Psoas muscle (tissue), 8 donors: ENCODE data around the gene TNFRSF1B. TPM values are rescaled to one million over a fixed set of nuclear protein-coding genes. Genes with fewer than 3 reads are reported as not detected.

ENCODE experiments used
- ATAC-seq, 4 donors: fragments of 200-7000 bp; cut with Tn5 transposase; one replicate each; pipeline ENCODE4 v1.9.1; 2020; ENCODE audit warnings: moderate library complexity in 3 of 4, mild to moderate bottlenecking in 2 of 4
- DNase-seq, 2 donors: peaks; one replicate each; pipeline ENCODE4 v3.0.0-alpha.2; 2020
- H3K27ac ChIP-seq: fragments of 200-600 bp; one replicate; pipeline ENCODE4 v1.8.0; 2022
- H3K27me3 ChIP-seq, 3 donors: fragments of 200-600 bp in 1 of 3; one replicate each; pipeline versions ENCODE4 v1.6.1 to v1.8.0; 2013 to 2022; ENCODE audit warnings: low read length in 2 of 3, mild to moderate bottlenecking in 2 of 3, moderate library complexity in 1 of 3; ENCODE audit not compliant: insufficient read depth in 3 of 3
- H3K36me3 ChIP-seq, 2 donors: fragments of 200-600 bp in 1 of 2; one replicate each; pipeline versions ENCODE4 v1.6.1 to v1.8.0; 2013 to 2022; ENCODE audit warnings: low read depth in 1 of 2, mild to moderate bottlenecking in 1 of 2, moderate library complexity in 1 of 2; ENCODE audit not compliant: insufficient read depth in 1 of 2
- H3K4me1 ChIP-seq: fragments of 200-600 bp; one replicate; pipeline ENCODE4 v1.8.0; 2022
- H3K4me3 ChIP-seq: fragments of 200-600 bp; one replicate; pipeline ENCODE4 v1.8.0; 2022; ENCODE audit warnings: mild to moderate bottlenecking
- H3K9me3 ChIP-seq: fragments of 200-600 bp; one replicate; pipeline ENCODE4 v1.8.0; 2022
- WGBS, 3 donors: extraction: QIAGEN DNeasy Blood & Tissue Kit; methylation state at CpG; one replicate each; pipeline versions ENCODE4 v1.1.6 to v1.1.7; 2013; 5-methylcytosine and 5-hydroxymethylcytosine counted together
- intact Hi-C, 2 donors: fragments of 100-400 bp; cut with DNase I; formaldehyde crosslinking; loops; one replicate each; pipeline versions ENCODE4 v1.11.0 to v1.14.2; 2022
- polyA plus RNA-seq, 3 donors: library from polyadenylated mRNA; stranded (reverse); fragments of 200-250 nt; gene quantifications; one replicate each; pipeline ENCODE4 v1.2.3, GENCODE V29; 2013
- total RNA-seq, 4 donors: library from RNA; stranded (reverse); fragmentation: NEBNext Ultra II Directional in 2 of 4; extraction: Animal tissue kit (Norgen Biotek cat#: 25700) in 2 of 4; gene quantifications; one replicate each; pipeline versions ENCODE4 v1.2.1 to v1.2.4, GENCODE V29; 2021 to 2023
- TF ChIP-seq, protein P1 (sequence below): fragments of 200-600 bp; IDR thresholded peaks from one replicate; pipeline ENCODE4 v1.8.0; 2022; ENCODE audit warnings: antibody characterized with exemption
- donor health status: healthy with polysubstance abuse.
- donor health status: DM: no; HTN: no; CAD: no; lungs with moderate emphysema.
- donor health status: Bipolar disorder and iron deficiency.
- donor health status: healthy.
- donor health status: DM: yes; HTN: yes; CAD: no.
- donor health status: DM: no; HTN: no; CAD: no.
- donor health status: DM: no; HTN: no; CAD: no.
- donor health status: DM: yes; HTN: yes; CAD: no.

Gene TNFRSF1B
- total and polyA plus RNA-seq, 7 donors, result 5.1 to 12.8 (median 7.6) TPM

DNA sequence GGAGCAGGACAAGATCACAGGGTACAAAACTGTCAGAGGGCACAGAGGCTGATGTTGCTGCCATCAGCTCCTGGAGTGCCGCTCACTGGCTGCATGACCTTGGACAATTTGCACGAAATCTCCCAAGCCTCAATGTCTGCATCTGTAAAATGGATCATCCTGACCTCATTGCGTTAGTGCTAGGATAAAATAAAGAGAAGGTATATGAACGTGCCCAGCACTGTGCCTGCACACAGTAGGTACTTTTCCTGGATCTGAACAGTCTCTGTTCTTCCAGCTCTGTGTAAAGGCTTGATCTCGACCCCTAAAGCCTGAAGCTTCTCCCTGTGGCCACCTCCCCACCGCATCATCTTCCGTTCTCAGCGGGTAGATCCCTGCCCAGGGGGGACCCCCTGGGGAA is 12.9 kb downstream of the TNFRSF1B start:
- intact Hi-C loops, result no loop called here
- Histone ChIP-seq H3K27me3 (no peaks in the 10 kb centered on the region), H3K4me1 (peaks cover 21% of the 10 kb centered on the region), H3K9me3 (no peaks in the 10 kb centered on the region), H3K27ac (peak overlapping the region; percentile 58), H3K36me3 (no peaks in the 10 kb centered on the region), H3K4me3 (no peak overlapping the region)
- DNase-seq, result no peak
- 87 to 95% (median 94%) methylated on average over 8 of the region's 8 CpGs for WGBS, 3 donors
- no peak for ATAC-seq
- TF ChIP-seq, protein P1, sequence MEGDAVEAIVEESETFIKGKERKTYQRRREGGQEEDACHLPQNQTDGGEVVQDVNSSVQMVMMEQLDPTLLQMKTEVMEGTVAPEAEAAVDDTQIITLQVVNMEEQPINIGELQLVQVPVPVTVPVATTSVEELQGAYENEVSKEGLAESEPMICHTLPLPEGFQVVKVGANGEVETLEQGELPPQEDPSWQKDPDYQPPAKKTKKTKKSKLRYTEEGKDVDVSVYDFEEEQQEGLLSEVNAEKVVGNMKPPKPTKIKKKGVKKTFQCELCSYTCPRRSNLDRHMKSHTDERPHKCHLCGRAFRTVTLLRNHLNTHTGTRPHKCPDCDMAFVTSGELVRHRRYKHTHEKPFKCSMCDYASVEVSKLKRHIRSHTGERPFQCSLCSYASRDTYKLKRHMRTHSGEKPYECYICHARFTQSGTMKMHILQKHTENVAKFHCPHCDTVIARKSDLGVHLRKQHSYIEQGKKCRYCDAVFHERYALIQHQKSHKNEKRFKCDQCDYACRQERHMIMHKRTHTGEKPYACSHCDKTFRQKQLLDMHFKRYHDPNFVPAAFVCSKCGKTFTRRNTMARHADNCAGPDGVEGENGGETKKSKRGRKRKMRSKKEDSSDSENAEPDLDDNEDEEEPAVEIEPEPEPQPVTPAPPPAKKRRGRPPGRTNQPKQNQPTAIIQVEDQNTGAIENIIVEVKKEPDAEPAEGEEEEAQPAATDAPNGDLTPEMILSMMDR, result no peak

DNA sequence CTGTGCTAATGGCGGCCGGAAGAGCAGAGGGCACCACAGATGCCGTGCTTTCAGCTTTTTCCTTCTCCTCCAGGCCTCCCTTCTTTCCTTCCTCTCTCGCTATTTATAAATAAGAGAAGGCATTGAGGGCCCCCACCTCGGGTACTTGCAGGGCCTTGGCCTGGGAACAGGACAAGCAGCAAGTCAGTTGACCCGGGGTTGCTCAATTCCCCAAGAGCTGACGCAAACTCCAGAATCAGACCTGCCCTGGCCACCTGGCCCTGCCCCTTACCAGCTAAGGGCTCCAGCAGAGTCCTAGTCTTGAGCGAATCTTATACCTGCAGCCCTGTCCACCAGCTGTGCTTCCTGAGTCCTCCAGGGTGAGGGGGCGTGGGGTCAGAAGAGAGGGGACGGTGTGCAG is 13.5 kb downstream of the TNFRSF1B start:
- H3K4me1 ChIP-seq, result peaks cover 21% of the 10 kb centered on the region
- peak; percentile 5 to 77 (median 60) for ATAC-seq
- intact Hi-C loops, result no loop called here
- WGBS, 3 donors, result 61 to 78% (median 70%) methylated on average over 10 of the region's 10 CpGs
- peak; percentile 57 to 75 for DNase-seq
- TF ChIP-seq, protein P1, result no peak
- H3K36me3 ChIP-seq, result no peaks in the 10 kb centered on the region
- H3K9me3 ChIP-seq, result no peaks in the 10 kb centered on the region
- H3K27ac ChIP-seq, result peak overlapping the region; percentile 58
- H3K27me3 ChIP-seq, result no peaks in the 10 kb centered on the region
- no peak overlapping the region for H3K4me3 ChIP-seq

DNA sequence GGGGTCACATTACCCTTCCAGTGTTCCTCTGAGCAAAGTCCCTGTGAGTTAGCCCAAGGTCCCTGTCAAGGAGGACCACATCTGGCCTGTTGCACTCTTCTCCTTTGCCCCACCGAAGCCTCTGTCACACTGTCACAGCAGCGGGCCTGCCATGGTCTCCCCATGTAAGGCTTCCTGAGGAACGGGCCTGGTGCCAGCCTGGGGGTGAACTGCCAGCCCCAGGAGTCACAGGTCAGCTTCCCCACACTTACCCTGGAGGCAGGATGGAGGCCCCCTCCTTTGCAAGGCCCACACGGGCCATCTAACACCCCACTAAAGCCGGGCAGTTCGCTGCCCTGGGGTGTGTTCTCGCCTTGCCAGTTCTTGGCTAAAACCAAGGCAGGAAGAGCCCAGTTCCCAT is 14.1 kb downstream of the TNFRSF1B start:
- Histone ChIP-seq H3K9me3 (no peaks in the 10 kb centered on the region), H3K4me1 (peaks cover 21% of the 10 kb centered on the region)

DNA sequence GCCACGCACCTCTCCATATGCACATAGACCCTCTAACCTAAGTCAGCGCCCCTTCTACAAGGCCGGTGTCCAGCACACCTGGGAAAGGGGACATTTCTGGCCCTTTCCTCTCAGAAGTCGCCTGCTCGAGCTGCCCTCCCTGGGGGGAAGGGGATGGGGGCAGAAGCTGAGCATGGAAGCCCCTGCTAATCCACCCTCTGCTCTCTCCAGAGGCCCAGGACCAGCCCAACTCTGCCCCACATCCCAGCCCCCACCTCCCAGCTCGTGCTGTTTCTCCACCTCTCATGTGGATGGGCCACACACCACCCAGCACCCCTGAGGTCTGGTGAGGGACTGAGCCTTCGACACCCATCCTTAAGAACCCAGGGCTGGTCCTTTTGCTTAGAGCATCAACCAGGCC is 14.8 kb downstream of the TNFRSF1B start:
- Histone ChIP-seq H3K27ac (no peak overlapping the region), H3K9me3 (no peaks in the 10 kb centered on the region), H3K36me3 (no peaks in the 10 kb centered on the region), H3K4me3 (no peak overlapping the region), H3K27me3 (no peaks in the 10 kb centered on the region), H3K4me1 (peaks cover 21% of the 10 kb centered on the region)
- ATAC-seq, result no peak
- no peak for DNase-seq
- 91 to 96% (median 96%) methylated on average over 5 to 7 of the region's 7 CpGs for WGBS, 3 donors
- intact Hi-C loops, result no loop called here
- TF ChIP-seq, protein P1, result no peak

More for the DNA sequence above, 14.1 kb downstream of the TNFRSF1B start:
- Histone ChIP-seq H3K27ac (peak overlapping the region; percentile 58), H3K36me3 (no peaks in the 10 kb centered on the region), H3K4me3 (no peak overlapping the region), H3K27me3 (no peaks in the 10 kb centered on the region)
- DNase-seq (no peak), ATAC-seq (no peak)
- TF ChIP-seq, protein P1, result no peak
- 75 to 79% (median 76%) methylated on average over 7 of the region's 7 CpGs for WGBS, 3 donors
- intact Hi-C loops, result no loop called here

DNA sequence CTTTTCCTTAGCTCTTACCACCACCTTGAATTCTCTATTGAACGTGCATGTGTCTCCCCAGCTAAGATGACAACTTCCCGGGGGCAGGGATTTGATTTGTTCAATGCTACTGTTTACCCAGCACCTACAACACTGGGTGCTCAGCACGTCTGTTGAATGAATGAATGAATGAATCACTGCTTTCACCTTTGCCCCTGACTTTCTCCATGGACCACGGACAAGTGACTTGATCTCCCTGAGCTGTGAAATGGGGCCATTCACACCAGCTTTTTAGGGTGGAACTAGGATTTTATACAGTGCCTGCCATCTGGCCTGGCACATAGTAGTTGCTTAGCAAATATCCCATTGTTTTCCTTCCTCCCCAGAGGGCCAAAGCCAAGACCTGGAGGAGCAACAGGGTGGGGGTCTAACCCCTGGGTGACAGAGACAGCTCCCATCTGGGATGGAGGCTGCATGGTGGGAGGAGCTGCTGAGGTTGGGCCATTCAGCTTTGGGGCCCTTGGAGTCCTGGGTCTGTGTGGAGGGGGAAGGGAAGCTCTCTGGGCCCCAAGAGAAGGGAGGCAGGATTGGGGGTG is 15.7 kb downstream of the TNFRSF1B start:
- Histone ChIP-seq H3K9me3 (no peaks in the 10 kb centered on the region), H3K4me1 (peaks cover 15% of the 10 kb centered on the region), H3K27me3 (no peaks in the 10 kb centered on the region), H3K36me3 (no peaks in the 10 kb centered on the region), H3K4me3 (no peak overlapping the region), H3K27ac (no peak overlapping the region)
- 56 to 76% (median 60%) methylated on average over 4 of the region's 4 CpGs for WGBS, 3 donors
- intact Hi-C loops, result loop anchor here in 1 of 2 donors (1.0 kb wide), 1 partner anchor 17 kb away; no protein-coding TSS in a partner anchor
- ATAC-seq, result no peak
- TF ChIP-seq, protein P1, result no peak
- DNase-seq, result no peak
